HEK293T (cell line): ENCODE data around the gene NAA11.

Experiments
- BHLHE40 ChIP-seq: fragments of 450-650 bp; IDR thresholded peaks from 2 replicates; pipeline ENCODE4 v1.6.1; 2016; ENCODE audit warnings: mild to moderate bottlenecking, moderate library complexity, borderline replicate concordance
- CTBP1 ChIP-seq: fragments of 450-650 bp; IDR thresholded peaks from 2 replicates; pipeline ENCODE4 v1.6.1; 2016; ENCODE audit warnings: borderline replicate concordance
- FOXA1 ChIP-seq: fragments of 450-650 bp; IDR thresholded peaks from 2 replicates; pipeline ENCODE4 v1.6.1; 2016; ENCODE audit warnings: mild to moderate bottlenecking
- FOXK2 ChIP-seq: fragments of 450-650 bp; IDR thresholded peaks from 2 replicates; pipeline ENCODE4 v1.6.1; 2016; ENCODE audit warnings: mild to moderate bottlenecking
- FOXM1 ChIP-seq: fragments of 450-650 bp; IDR thresholded peaks from 2 replicates; pipeline ENCODE4 v1.6.1; 2017; ENCODE audit warnings: mild to moderate bottlenecking, borderline replicate concordance
- HDGF ChIP-seq: fragments of 450-650 bp; IDR thresholded peaks from 2 replicates; pipeline ENCODE4 v1.6.1; 2017; ENCODE audit warnings: antibody characterized with exemption, borderline replicate concordance
- L3MBTL2 ChIP-seq: fragments of 450-650 bp; conservative IDR thresholded peaks from 2 replicates; pipeline ENCODE4 v1.6.1; 2016; ENCODE audit warnings: mild to moderate bottlenecking
- LEF1 ChIP-seq: fragments of 450-650 bp; IDR thresholded peaks from 2 replicates; pipeline ENCODE4 v1.6.1; 2017; ENCODE audit warnings: mild to moderate bottlenecking, borderline replicate concordance
- NFRKB ChIP-seq: fragments of 450-650 bp; IDR thresholded peaks from 2 replicates; pipeline ENCODE4 v1.6.1; 2016; ENCODE audit warnings: mild to moderate bottlenecking, moderate library complexity
- SP1 ChIP-seq: fragments of 450-650 bp; IDR thresholded peaks from 2 replicates; pipeline ENCODE4 v1.6.1; 2017
- SUZ12 ChIP-seq: fragments of 450-650 bp; IDR thresholded peaks from 2 replicates; pipeline ENCODE4 v1.6.1; 2016; ENCODE audit warnings: mild to moderate bottlenecking
- TARDBP ChIP-seq: fragments of 450-650 bp; IDR thresholded peaks from 2 replicates; pipeline ENCODE4 v1.6.1; 2016
- ZNF384 ChIP-seq: fragments of 450-650 bp; IDR thresholded peaks from 2 replicates; pipeline ENCODE4 v1.6.1; 2016

GRCh38 chr4:79287076-79287475, 38.8 kb downstream of the NAA11 start:
- TF ChIP-seq SUZ12 = no peak
- no peak for TF ChIP-seq BHLHE40
- TF ChIP-seq FOXK2 = no peak
- TF ChIP-seq TARDBP = no peak
- TF ChIP-seq SP1 = no peak
- TF ChIP-seq FOXM1 = no peak
- no peak for TF ChIP-seq NFRKB
- TF ChIP-seq ZNF384 = no peak
- no peak for TF ChIP-seq HDGF
- TF ChIP-seq FOXA1 = no peak
- TF ChIP-seq CTBP1 = no peak
- no peak for TF ChIP-seq L3MBTL2
- no peak for TF ChIP-seq LEF1
